ENCODE results near the gene CCDC14.
"Not testable (repeated sequence)": the region's sequence is repeated elsewhere in the genome, so short reads cannot be mapped to it uniquely, and the experiment has no call there.

CCDC14 gene

DNA sequence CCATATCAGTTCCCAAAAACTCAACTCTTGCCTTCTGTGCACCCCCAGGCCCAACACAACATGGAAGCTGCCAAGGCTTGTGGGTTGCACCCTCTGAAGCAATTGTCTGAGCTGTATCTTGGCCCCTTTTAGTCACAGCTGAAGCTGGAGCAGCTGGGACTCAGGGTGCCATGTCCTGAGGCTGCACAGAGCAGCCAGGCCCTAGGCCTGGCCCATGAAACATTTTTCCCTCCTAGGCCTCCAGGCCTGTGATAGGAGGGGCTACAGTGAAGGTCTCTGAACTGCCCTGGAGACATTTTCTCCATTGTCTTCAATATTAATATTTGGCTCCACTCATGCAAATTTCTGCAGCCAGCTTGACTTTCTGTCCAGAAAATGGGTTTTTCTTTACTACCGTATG lies 68.8 kb downstream of the CCDC14 start:
- Histone ChIP-seq H3K4me1 (ENCODE audit: control insufficient read depth, insufficient read depth, low read length) (no peaks in the 10 kb centered on the region), H3K27me3 (ENCODE audit: control insufficient read depth, insufficient read depth, low read length) (no peaks in the 10 kb centered on the region), H3K9ac (ENCODE audit: low read depth, low read length) (no peak overlapping the region), H3K9me3 (replicated peaks; ENCODE audit: low read length) (peaks cover 5% of the 10 kb centered on the region), H3K4me2 (ENCODE audit: low read length) (no peak overlapping the region), H3K4me3 (ENCODE audit: low read length) (no peak overlapping the region), H3K36me3 (ENCODE audit: insufficient read depth, low read length) (no peaks in the 10 kb centered on the region)

DNA sequence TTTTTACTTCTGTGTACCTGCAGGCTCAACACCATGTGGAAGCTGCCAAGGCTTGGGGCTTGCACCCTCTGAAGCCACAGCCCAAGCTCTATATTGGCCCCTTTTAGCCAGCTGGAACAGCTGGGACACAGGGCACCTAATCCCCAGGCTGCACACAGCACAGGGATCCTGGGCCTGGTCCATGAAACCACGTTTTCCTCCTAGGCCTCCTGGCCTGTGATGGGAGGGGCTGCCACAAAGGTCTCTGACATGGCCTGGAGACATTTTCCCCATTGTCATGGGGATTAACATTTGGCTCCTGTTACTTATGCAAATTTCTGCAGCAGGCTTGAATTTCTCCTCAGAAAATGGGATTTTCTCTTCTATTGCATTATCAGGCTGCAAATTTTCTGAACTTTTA lies 70.0 kb downstream of the CCDC14 start:
- H3K36me3 ChIP-seq (ENCODE audit: insufficient read depth, low read length); H3K9ac ChIP-seq (ENCODE audit: low read depth, low read length); H3K4me3 ChIP-seq (ENCODE audit: low read length); H3K4me1 ChIP-seq (ENCODE audit: control insufficient read depth, insufficient read depth, low read length); H3K9me3 ChIP-seq (replicated peaks; ENCODE audit: low read length); H3K27me3 ChIP-seq (ENCODE audit: control insufficient read depth, insufficient read depth, low read length); H3K4me2 ChIP-seq (ENCODE audit: low read length): not testable (repeated sequence)

DNA sequence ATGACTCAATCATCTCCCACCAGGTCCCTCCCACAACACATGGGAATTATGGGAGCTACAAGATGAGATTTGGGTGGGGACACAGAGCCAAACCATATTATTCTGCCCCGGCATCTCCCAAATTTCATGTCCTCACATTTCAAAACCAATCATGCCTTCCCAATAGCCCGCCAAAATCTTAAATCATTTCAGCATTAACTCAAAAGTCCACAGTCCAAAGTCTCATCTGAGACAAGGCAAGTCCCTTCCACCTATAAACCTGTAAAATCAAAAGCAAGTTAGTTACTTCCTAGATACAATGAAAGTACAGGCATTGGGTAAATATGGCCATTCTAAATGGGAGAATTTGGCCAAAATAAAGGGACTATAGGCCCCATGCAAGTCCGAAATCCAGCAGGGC lies 70.9 kb downstream of the CCDC14 start:
- not testable (repeated sequence) for H3K4me1 ChIP-seq (ENCODE audit: control insufficient read depth, insufficient read depth, low read length); H3K9me3 ChIP-seq (replicated peaks; ENCODE audit: low read length); H3K4me3 ChIP-seq (ENCODE audit: low read length); H3K27me3 ChIP-seq (ENCODE audit: control insufficient read depth, insufficient read depth, low read length); H3K36me3 ChIP-seq (ENCODE audit: insufficient read depth, low read length); H3K9ac ChIP-seq (ENCODE audit: low read depth, low read length); H3K4me2 ChIP-seq (ENCODE audit: low read length)

DNA sequence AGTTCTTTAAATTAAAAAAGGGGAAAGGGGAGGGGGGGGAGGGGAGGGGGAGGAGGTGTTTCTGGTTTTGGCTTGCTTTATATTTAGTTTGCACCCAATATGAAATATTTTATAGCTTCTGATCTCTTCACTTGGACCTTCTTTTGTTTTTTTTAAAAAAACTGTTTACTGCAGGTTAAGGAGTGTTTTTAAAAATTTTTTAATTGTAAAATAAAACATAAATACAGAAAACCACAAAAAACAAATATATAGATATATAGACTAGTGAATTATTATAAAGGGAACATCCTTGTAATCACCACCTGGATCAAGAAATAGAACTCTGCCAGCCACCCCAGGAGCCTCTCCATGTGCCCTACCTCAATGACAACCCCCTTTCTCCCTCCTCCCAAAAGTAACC lies 76.0 kb downstream of the CCDC14 start:
- no peak overlapping the region for H3K4me3 ChIP-seq (ENCODE audit: low read length)
- no peaks in the 10 kb centered on the region for H3K9me3 ChIP-seq (replicated peaks; ENCODE audit: low read length)
- H3K36me3 ChIP-seq (ENCODE audit: insufficient read depth, low read length): no peaks in the 10 kb centered on the region
- no peaks in the 10 kb centered on the region for H3K27me3 ChIP-seq (ENCODE audit: control insufficient read depth, insufficient read depth, low read length)
- H3K4me1 ChIP-seq (ENCODE audit: control insufficient read depth, insufficient read depth, low read length): peaks cover 20% of the 10 kb centered on the region
- H3K4me2 ChIP-seq (ENCODE audit: low read length): no peak overlapping the region
- no peak overlapping the region for H3K9ac ChIP-seq (ENCODE audit: low read depth, low read length)

DNA sequence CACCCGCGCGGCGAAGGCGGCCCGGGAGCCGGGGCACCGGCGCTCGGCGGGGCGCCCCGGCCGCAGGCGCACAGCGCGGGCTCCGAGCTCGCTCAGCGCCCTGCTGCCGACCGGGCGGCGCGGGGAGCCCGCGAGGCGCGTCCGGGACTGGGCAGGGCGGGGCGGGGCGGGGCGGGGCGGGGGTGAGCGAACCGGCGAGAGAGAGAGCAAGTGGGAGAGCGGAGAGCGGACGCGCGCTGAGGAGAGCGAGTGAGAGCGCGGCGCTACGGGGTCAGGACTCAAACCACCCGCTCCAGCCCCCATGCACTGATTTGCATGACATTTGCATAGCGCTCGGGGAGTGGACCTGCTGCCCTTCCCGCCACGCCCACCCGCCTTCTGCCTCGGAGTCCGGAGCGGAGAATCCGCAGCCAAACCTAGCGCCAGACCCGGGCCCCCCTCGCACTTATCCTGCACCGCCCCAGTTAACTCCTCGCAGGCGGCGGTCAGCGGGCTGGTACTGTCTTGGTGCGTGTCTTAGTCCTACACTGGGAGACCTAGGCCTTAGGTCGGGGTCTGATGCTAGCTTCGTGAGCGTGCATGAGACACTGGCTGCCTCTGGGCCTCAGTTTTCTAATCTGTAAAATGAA lies 76.7 kb downstream of the CCDC14 start, which contains the start of gene MYLK:
Gene MYLK (minus strand): TSS at position 130 of the 629 bp plus-strand sequence. CDS start 90,491 bp downstream, outside the sequence.
- H3K9ac ChIP-seq (ENCODE audit: low read depth, low read length): peak within 1 kb of the TSS; percentile 81
- H3K36me3 ChIP-seq (ENCODE audit: insufficient read depth, low read length): no peaks in the 10 kb centered on the region
- no peaks in the 10 kb centered on the region for H3K9me3 ChIP-seq (replicated peaks; ENCODE audit: low read length)
- H3K4me1 ChIP-seq (ENCODE audit: control insufficient read depth, insufficient read depth, low read length): peaks cover 20% of the 10 kb centered on the region
- H3K4me3 ChIP-seq (ENCODE audit: low read length): peak within 1 kb of the TSS; percentile 73
- H3K4me2 ChIP-seq (ENCODE audit: low read length): peak within 1 kb of the TSS; percentile 91
- no peaks in the 10 kb centered on the region for H3K27me3 ChIP-seq (ENCODE audit: control insufficient read depth, insufficient read depth, low read length)

DNA sequence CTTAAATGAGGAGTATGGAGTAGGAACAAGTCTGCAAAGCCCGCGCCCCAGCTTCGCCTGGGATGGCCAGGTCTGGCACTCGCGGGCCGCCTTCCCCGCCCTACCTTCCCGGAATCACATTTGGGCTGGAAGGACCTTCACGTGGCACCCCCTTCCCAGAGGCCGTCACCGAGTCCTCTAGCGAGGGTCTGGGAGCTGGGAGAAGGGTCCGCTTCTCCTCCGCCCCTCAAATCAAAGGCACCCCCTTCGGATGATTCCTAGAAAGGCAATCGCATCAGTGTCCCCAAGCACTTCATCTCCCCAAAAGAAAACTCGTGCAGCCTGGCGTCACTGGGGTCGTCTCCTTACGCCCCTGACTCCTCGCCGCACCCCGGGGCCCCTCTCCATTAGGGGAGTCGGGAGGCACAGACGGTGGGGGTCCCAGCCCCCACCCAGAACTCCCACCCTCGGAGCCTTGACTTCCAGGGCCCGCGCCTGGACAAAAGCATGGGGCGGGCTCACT lies 77.3 kb downstream of the CCDC14 start:
- H3K4me3 ChIP-seq (ENCODE audit: low read length): peak overlapping the region; percentile 73
- no peaks in the 10 kb centered on the region for H3K27me3 ChIP-seq (ENCODE audit: control insufficient read depth, insufficient read depth, low read length)
- H3K36me3 ChIP-seq (ENCODE audit: insufficient read depth, low read length): no peaks in the 10 kb centered on the region
- H3K4me2 ChIP-seq (ENCODE audit: low read length): peak overlapping the region; percentile 91
- H3K9ac ChIP-seq (ENCODE audit: low read depth, low read length): peak overlapping the region; percentile 81
- peaks cover 20% of the 10 kb centered on the region for H3K4me1 ChIP-seq (ENCODE audit: control insufficient read depth, insufficient read depth, low read length)
- H3K9me3 ChIP-seq (replicated peaks; ENCODE audit: low read length): no peaks in the 10 kb centered on the region

DNA sequence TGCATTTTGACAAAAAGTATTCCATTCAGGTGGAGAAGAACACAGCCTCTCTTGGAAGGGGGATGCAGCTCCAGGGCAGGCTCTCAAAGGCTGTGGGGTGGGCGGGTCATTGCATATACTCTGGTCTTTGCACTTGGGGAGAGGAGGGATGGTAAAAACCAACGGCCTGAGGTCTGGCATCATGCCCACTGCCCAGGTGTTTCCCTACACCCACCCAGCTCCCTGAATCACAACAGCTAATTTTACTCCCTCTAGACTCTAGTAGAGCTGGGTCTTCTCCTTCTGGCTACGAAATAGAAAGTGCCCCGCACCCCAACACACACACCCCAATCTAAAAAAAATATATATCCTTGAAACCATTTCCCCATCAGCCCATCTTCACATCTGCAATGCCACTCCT lies 77.9 kb downstream of the CCDC14 start:
- Histone ChIP-seq H3K4me2 (ENCODE audit: low read length) (peak overlapping the region; percentile 91), H3K4me3 (ENCODE audit: low read length) (peak overlapping the region; percentile 73), H3K9ac (ENCODE audit: low read depth, low read length) (peak overlapping the region; percentile 81), H3K27me3 (ENCODE audit: control insufficient read depth, insufficient read depth, low read length) (no peaks in the 10 kb centered on the region), H3K9me3 (replicated peaks; ENCODE audit: low read length) (no peaks in the 10 kb centered on the region), H3K4me1 (ENCODE audit: control insufficient read depth, insufficient read depth, low read length) (peaks cover 20% of the 10 kb centered on the region), H3K36me3 (ENCODE audit: insufficient read depth, low read length) (no peaks in the 10 kb centered on the region)

DNA sequence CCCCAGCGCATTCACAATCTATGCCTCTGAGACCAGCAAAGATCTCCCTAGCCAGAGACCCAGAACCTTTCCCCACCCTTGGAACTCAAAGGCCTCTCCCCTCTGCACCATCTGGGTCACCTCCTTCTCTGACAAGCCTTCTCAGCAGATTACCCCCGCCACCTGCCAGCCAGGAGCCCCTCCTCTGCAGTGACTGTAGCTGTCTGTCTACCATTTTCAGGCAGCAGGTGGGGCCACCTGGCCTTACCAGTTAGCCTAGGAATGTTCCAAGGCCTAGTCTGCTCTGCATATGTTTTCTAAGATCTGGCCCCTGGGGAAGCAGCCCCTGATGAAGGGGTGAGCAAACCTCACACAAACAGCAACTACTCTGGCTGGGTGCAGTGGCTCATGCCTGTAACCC lies 79.3 kb downstream of the CCDC14 start:
- Histone ChIP-seq H3K9me3 (replicated peaks; ENCODE audit: low read length) (no peaks in the 10 kb centered on the region), H3K36me3 (ENCODE audit: insufficient read depth, low read length) (no peaks in the 10 kb centered on the region), H3K27me3 (ENCODE audit: control insufficient read depth, insufficient read depth, low read length) (no peaks in the 10 kb centered on the region), H3K4me3 (ENCODE audit: low read length) (no peak overlapping the region), H3K4me1 (ENCODE audit: control insufficient read depth, insufficient read depth, low read length) (peaks cover 20% of the 10 kb centered on the region), H3K9ac (ENCODE audit: low read depth, low read length) (no peak overlapping the region), H3K4me2 (ENCODE audit: low read length) (no peak overlapping the region)

DNA sequence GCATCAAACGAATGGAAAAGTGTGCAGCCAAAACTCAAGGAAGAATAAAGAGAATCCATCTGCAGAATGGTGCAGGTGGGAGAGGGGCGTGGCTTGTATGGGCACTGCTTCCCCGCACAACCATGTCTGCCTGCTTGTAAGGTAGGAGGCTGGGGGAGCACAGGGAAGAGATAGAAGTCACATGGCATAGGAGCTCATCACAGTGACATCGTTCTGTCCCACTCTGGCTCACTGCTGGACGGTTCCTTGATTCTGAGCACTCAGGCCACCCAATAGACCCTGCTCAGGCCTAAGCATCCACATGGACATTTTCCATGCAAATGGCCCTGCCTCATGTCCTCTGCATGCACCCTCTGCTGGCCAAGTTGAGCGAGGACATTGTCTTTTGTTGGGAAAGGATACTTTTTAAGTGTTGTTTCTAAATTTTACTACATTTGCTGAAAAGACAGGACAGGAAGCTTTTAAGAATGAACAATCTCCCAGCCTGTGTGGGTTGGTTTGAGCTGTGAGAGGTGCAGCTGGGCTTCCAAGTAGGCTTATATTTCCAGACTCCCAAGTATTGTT lies 79.9 kb downstream of the CCDC14 start:
- Histone ChIP-seq H3K36me3 (ENCODE audit: insufficient read depth, low read length) (no peaks in the 10 kb centered on the region), H3K9ac (ENCODE audit: low read depth, low read length) (no peak overlapping the region), H3K9me3 (replicated peaks; ENCODE audit: low read length) (no peaks in the 10 kb centered on the region), H3K4me2 (ENCODE audit: low read length) (no peak overlapping the region), H3K4me3 (ENCODE audit: low read length) (no peak overlapping the region), H3K27me3 (ENCODE audit: control insufficient read depth, insufficient read depth, low read length) (no peaks in the 10 kb centered on the region), H3K4me1 (ENCODE audit: control insufficient read depth, insufficient read depth, low read length) (peaks cover 20% of the 10 kb centered on the region)

DNA sequence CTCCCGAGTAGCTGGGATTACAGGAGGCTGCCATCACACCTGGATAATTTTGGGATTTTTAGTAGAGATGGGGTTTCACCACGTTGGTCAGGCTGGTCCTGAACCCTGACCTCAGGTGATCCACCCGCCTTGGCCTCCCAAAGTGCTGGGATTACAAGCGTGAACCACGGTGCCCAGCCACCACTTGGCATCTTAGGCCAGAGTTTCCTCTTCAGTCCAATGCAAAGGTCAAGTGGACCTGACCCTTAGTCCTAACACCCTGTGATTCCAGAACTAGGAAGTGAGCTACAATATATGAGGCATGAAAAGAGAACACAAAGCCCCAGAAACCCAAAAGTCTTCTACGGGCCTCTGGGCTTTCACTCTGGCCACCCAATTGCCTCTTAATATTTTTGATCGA lies 82.2 kb downstream of the CCDC14 start:
- Histone ChIP-seq H3K4me1 (ENCODE audit: control insufficient read depth, insufficient read depth, low read length) (peaks cover 15% of the 10 kb centered on the region), H3K9ac (ENCODE audit: low read depth, low read length) (no peak overlapping the region), H3K36me3 (ENCODE audit: insufficient read depth, low read length) (no peaks in the 10 kb centered on the region), H3K4me3 (ENCODE audit: low read length) (no peak overlapping the region), H3K4me2 (ENCODE audit: low read length) (no peak overlapping the region), H3K27me3 (ENCODE audit: control insufficient read depth, insufficient read depth, low read length) (no peaks in the 10 kb centered on the region), H3K9me3 (replicated peaks; ENCODE audit: low read length) (no peaks in the 10 kb centered on the region)

DNA sequence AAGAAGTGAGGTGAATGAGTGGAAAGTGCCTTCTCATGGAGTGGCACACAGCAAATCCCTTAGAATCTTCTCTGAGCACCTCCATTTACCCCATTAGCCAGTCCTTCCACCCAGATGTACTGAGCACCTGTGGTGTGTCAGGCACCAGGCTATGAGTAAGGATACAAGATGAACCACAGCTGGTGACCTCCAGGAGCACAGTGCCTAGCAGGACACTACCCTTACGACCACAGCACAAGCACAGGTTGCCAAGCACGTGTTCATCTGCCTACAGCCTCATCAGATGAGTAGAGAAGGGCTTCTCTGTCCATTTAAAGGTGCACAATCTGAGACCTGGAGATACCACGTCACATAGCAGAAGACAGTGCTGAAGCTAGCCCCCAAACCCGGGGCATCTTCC lies 83.1 kb downstream of the CCDC14 start:
- H3K27me3 ChIP-seq (ENCODE audit: control insufficient read depth, insufficient read depth, low read length): no peaks in the 10 kb centered on the region
- H3K9ac ChIP-seq (ENCODE audit: low read depth, low read length): no peak overlapping the region
- H3K4me3 ChIP-seq (ENCODE audit: low read length): no peak overlapping the region
- peaks cover 7% of the 10 kb centered on the region for H3K4me1 ChIP-seq (ENCODE audit: control insufficient read depth, insufficient read depth, low read length)
- H3K4me2 ChIP-seq (ENCODE audit: low read length): no peak overlapping the region
- no peaks in the 10 kb centered on the region for H3K36me3 ChIP-seq (ENCODE audit: insufficient read depth, low read length)
- H3K9me3 ChIP-seq (replicated peaks; ENCODE audit: low read length): no peaks in the 10 kb centered on the region

DNA sequence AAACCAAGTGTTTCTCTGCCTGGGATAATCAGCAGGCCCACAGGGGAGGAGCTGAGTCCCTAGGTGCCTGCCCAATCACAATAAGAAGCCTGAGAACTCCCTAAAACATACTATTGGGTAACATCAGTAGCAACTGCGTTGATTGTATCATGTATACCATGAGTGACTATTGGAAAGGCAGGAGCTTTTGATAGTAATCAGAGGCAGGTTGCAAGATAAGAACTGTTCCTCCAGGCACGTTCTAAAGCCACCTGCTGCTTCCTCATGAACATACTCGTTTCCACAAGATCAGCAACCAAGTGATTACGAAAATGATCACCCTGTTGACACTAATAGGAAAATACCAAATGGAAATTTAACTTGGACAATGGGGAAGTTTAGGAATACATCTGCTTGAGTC lies 83.6 kb downstream of the CCDC14 start:
- H3K4me3 ChIP-seq (ENCODE audit: low read length): no peak overlapping the region
- H3K9me3 ChIP-seq (replicated peaks; ENCODE audit: low read length): no peaks in the 10 kb centered on the region
- H3K4me2 ChIP-seq (ENCODE audit: low read length): no peak overlapping the region
- H3K36me3 ChIP-seq (ENCODE audit: insufficient read depth, low read length): no peaks in the 10 kb centered on the region
- H3K9ac ChIP-seq (ENCODE audit: low read depth, low read length): no peak overlapping the region
- peaks cover 6% of the 10 kb centered on the region for H3K4me1 ChIP-seq (ENCODE audit: control insufficient read depth, insufficient read depth, low read length)
- H3K27me3 ChIP-seq (ENCODE audit: control insufficient read depth, insufficient read depth, low read length): no peaks in the 10 kb centered on the region

All from skeletal muscle satellite cell (primary cell).